T-helper 1 cell treated with Interleukin-12 subunit alpha and Interleukin-12 subunit beta and Interleukin-4 antibody, amounts not matched to agents 30 ng/mL and 1 ng/mL, for 36 hours (primary cell): Measurements from ENCODE around the gene FHIT. TPM values are rescaled to one million over a fixed set of nuclear protein-coding genes. Genes with fewer than 3 reads are reported as not detected.
"Not testable (repeated sequence)": the region's sequence is repeated elsewhere in the genome, so short reads cannot be mapped to it uniquely, and the experiment has no call there.

Experiments used
- intact Hi-C: fragments of 100-400 bp; cut with micrococcal nuclease; formaldehyde crosslinking; loops from one replicate; pipeline ENCODE4 v1.15.1; 2024
- total RNA-seq: library from RNA; stranded (reverse); gene quantifications from 2 replicates; pipeline ENCODE4 v1.2.3, GENCODE V29; 2022

Gene FHIT
- total RNA-seq, 1 donor from 2014 or later: 40.4 TPM

- intact Hi-C loops: no loop called here
Observed at GRCh38 chr3:59824876-59825275, 1426.4 kb downstream of the FHIT start.

- intact Hi-C loops: no loop called here
Observed at GRCh38 chr3:59821274-59821673, 1430.0 kb downstream of the FHIT start.

GRCh38 chr3:59820352-59820934, 1430.8 kb downstream of the FHIT start:
- intact Hi-C loops: no loop called here

GRCh38 chr3:59818919-59819300, 1432.3 kb downstream of the FHIT start:
- intact Hi-C loops: no loop called here

GRCh38 chr3:59818033-59818918, 1433.0 kb downstream of the FHIT start:
- intact Hi-C loops: no loop called here

GRCh38 chr3:59817511-59817910, 1433.7 kb downstream of the FHIT start:
- intact Hi-C loops: no loop called here

GRCh38 chr3:59816312-59816711, 1434.9 kb downstream of the FHIT start:
- intact Hi-C loops: no loop called here

GRCh38 chr3:59813148-59813538, 1438.1 kb downstream of the FHIT start:
- intact Hi-C loops: no loop called here

GRCh38 chr3:59812237-59813147, 1438.8 kb downstream of the FHIT start:
- intact Hi-C loops: no loop called here

- intact Hi-C loops: no loop called here
Observed at GRCh38 chr3:59811160-59811559, 1440.1 kb downstream of the FHIT start.

GRCh38 chr3:59810606-59811005, 1440.6 kb downstream of the FHIT start:
- intact Hi-C loops: no loop called here

- intact Hi-C loops: loop anchor here (1.0 kb wide), 2 partner anchors 235 to 598 kb away; no protein-coding TSS in a partner anchor
Observed at GRCh38 chr3:59809710-59810444, 1441.4 kb downstream of the FHIT start.

GRCh38 chr3:59809016-59809415, 1442.2 kb downstream of the FHIT start:
- intact Hi-C loops: loop anchor here (1.0 kb wide), 2 partner anchors 234 to 597 kb away; no protein-coding TSS in a partner anchor

- intact Hi-C loops: no loop called here
Observed at GRCh38 chr3:59808446-59808845, 1442.8 kb downstream of the FHIT start.

GRCh38 chr3:59803268-59803667, 1448.0 kb downstream of the FHIT start:
- intact Hi-C loops: no loop called here

GRCh38 chr3:59802453-59802852, 1448.8 kb downstream of the FHIT start:
- intact Hi-C loops: not testable (repeated sequence)

- intact Hi-C loops: no loop called here
Observed at GRCh38 chr3:59802045-59802444, 1449.2 kb downstream of the FHIT start.

- intact Hi-C loops: no loop called here
Observed at GRCh38 chr3:59800481-59800880, 1450.8 kb downstream of the FHIT start.

- intact Hi-C loops: no loop called here
Observed at GRCh38 chr3:59798372-59799086, 1452.7 kb downstream of the FHIT start.

GRCh38 chr3:59797533-59797932, 1453.7 kb downstream of the FHIT start:
- intact Hi-C loops: no loop called here
